Measurements from ENCODE around the gene VDR. TPM values are rescaled to one million over a fixed set of nuclear protein-coding genes. Genes with fewer than 3 reads are reported as not detected.

VDR gene
- total and polyA plus RNA-seq, 2 donors (not counting 1 experiment from before 2014, with no cell fraction given): 0.37 to 0.42 TPM

GRCh38 chr12:47901063-47901717 lies 3.6 kb downstream of the VDR start:
- Histone ChIP-seq H3K4me2 (replicated peaks; ENCODE audit: low read depth, low read length, poor library complexity, severe bottlenecking) (no peak overlapping the region), H3K4me1 (ENCODE audit: control insufficient read depth in 2 of 2, insufficient read depth in 2 of 2, low read length in 2 of 2) (peaks cover 26 to 36% of the 10 kb centered on the region in 2 donors), H2AFZ (ENCODE audit: insufficient read depth, low read depth, low read length, poor library complexity, severe bottlenecking) (no peak overlapping the region), H3K36me3 (replicated peaks in 1 of 2; ENCODE audit: control extremely low read depth in 1 of 2, control insufficient read depth in 1 of 2, extremely low read depth in 1 of 2, insufficient read depth in 2 of 2, low read length in 1 of 2) (no peaks in the 10 kb centered on the region), H3K9me3 (ENCODE audit: control extremely low read depth in 1 of 3, control insufficient read depth in 2 of 3, insufficient read depth in 1 of 3, low read length in 2 of 3) (peaks cover 0 to 10% (median 0%) of the 10 kb centered on the region in 3 donors), H3K27me3 (replicated peaks in 1 of 4; ENCODE audit: control extremely low read depth in 1 of 4, control insufficient read depth in 3 of 4, insufficient read depth in 4 of 4, low read length in 3 of 4) (peaks cover 0 to 70% (median 28%) of the 10 kb centered on the region in 4 experiments), H3K27ac (ENCODE audit: low read length in 2 of 2) (no peak overlapping the region), H3K79me2 (ENCODE audit: control insufficient read depth, insufficient read depth, low read length) (no peaks in the 10 kb centered on the region), H3K4me3 (ENCODE audit: control extremely low read depth in 1 of 5, extremely low read depth in 1 of 5, insufficient read depth in 1 of 5, low read depth in 2 of 5, low read length in 4 of 5) (no peak overlapping the region), H4K20me1 (ENCODE audit: control insufficient read depth, insufficient read depth, low read length, poor library complexity, severe bottlenecking) (no peaks in the 10 kb centered on the region), H3K9ac (ENCODE audit: low read length) (no peak overlapping the region)
- Mint-ChIP-seq H3K27ac (no peak overlapping the region), H3K9me3 (ENCODE audit: insufficient read depth) (no peaks in the 10 kb centered on the region), H3K4me1 (peaks cover 36% of the 10 kb centered on the region), H3K27me3 (peaks cover 47% of the 10 kb centered on the region), H3K4me3 (no peak overlapping the region)
- TF ChIP-seq EZH2 (IDR thresholded peaks at IDR 0.05; ENCODE audit: borderline replicate concordance, insufficient read depth, low read depth, low read length, poor library complexity, severe bottlenecking): no peak
- TF ChIP-seq, protein P1, sequence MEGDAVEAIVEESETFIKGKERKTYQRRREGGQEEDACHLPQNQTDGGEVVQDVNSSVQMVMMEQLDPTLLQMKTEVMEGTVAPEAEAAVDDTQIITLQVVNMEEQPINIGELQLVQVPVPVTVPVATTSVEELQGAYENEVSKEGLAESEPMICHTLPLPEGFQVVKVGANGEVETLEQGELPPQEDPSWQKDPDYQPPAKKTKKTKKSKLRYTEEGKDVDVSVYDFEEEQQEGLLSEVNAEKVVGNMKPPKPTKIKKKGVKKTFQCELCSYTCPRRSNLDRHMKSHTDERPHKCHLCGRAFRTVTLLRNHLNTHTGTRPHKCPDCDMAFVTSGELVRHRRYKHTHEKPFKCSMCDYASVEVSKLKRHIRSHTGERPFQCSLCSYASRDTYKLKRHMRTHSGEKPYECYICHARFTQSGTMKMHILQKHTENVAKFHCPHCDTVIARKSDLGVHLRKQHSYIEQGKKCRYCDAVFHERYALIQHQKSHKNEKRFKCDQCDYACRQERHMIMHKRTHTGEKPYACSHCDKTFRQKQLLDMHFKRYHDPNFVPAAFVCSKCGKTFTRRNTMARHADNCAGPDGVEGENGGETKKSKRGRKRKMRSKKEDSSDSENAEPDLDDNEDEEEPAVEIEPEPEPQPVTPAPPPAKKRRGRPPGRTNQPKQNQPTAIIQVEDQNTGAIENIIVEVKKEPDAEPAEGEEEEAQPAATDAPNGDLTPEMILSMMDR (IDR thresholded peaks at IDR 0.05): no peak
- intact Hi-C loops (cut with micrococcal nuclease): loop anchor here (10.0 kb wide), 1 partner anchor 264 kb away; no protein-coding TSS in a partner anchor
- no peak for ATAC-seq (ENCODE audit: low read depth)
- 74% methylated on average over 10 of the region's 10 CpGs for WGBS (ENCODE audit: insufficient coverage)
- POLR2A ChIA-PET: no interaction called here
- no peak for DNase-seq
- CTCF ChIA-PET: no interaction called here
